ENCODE data around the gene CTNNBL1.

GRCh38 chr20:37650661-37651060 is 43.2 kb upstream of the CTNNBL1 start:
- TF ChIP-seq, protein P1, sequence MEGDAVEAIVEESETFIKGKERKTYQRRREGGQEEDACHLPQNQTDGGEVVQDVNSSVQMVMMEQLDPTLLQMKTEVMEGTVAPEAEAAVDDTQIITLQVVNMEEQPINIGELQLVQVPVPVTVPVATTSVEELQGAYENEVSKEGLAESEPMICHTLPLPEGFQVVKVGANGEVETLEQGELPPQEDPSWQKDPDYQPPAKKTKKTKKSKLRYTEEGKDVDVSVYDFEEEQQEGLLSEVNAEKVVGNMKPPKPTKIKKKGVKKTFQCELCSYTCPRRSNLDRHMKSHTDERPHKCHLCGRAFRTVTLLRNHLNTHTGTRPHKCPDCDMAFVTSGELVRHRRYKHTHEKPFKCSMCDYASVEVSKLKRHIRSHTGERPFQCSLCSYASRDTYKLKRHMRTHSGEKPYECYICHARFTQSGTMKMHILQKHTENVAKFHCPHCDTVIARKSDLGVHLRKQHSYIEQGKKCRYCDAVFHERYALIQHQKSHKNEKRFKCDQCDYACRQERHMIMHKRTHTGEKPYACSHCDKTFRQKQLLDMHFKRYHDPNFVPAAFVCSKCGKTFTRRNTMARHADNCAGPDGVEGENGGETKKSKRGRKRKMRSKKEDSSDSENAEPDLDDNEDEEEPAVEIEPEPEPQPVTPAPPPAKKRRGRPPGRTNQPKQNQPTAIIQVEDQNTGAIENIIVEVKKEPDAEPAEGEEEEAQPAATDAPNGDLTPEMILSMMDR (IDR thresholded peaks at IDR 0.05; ENCODE audit: low read depth, low read length) = no peak
- TF ChIP-seq POLR2A (IDR thresholded peaks at IDR 0.05; ENCODE audit: extremely low read depth, insufficient read length) = no peak
- no peak for TF ChIP-seq MAX (IDR thresholded peaks at IDR 0.05; ENCODE audit: low read depth, low read length)
- no peak for TF ChIP-seq MYC (IDR thresholded peaks at IDR 0.05; ENCODE audit: low read depth, low read length)

Data from NB4 (cell line).